H1 (cell line): ENCODE results near the gene SP9. TPM values are rescaled to one million over a fixed set of nuclear protein-coding genes. Genes with fewer than 3 reads are reported as not detected.

ENCODE experiments used
- CTCF ChIA-PET: fragments of 300-600 bp; sonication (Branson Sonifier 250); formaldehyde crosslinking; loops from one replicate; lab custom pipeline; 2021; ENCODE audit not compliant: partially characterized antibody; lab: Charles Lee
- POLR2A ChIA-PET: fragments of 300-600 bp; sonication (Branson Sonifier 250); formaldehyde crosslinking; loops from one replicate; lab custom pipeline; 2021; ENCODE audit warnings: inconsistent platforms; ENCODE audit not compliant: partially characterized antibody; lab: Charles Lee
- DNase-seq, 2 experiments: peaks; one replicate each; pipeline versions ENCODE4 v3.0.0 to v3.0.0-alpha.2; 2010 to 2022; ENCODE audit warnings: low spot score in 2 of 2, low read depth in 1 of 2, mixed read lengths in 1 of 2
- FAIRE-seq: peaks from 2 replicates; lab custom pipeline; 2011; peaks lifted over from hg19 to GRCh38; lab: Jason Lieb, UNC
- H2AFZ ChIP-seq: 2 replicates; pipeline ENCODE4 v1.8.1; 2012; ENCODE audit warnings: low read length, inconsistent platforms
- H2AK5ac ChIP-seq: 2 replicates; pipeline ENCODE4 v1.6.1; 2013; ENCODE audit warnings: low read depth, low read length
- H2BK120ac ChIP-seq: replicated peaks from 2 replicates; pipeline ENCODE3; 2013; ENCODE audit warnings: low read depth, low read length, inconsistent platforms
- H2BK12ac ChIP-seq: 2 replicates; pipeline ENCODE4 v1.6.1; 2013; ENCODE audit warnings: low read depth, low read length
- H2BK15ac ChIP-seq: 2 replicates; pipeline ENCODE4 v1.6.1; 2013; ENCODE audit warnings: low read length
- H2BK20ac ChIP-seq: 2 replicates; pipeline ENCODE4 v1.6.1; 2013; ENCODE audit warnings: low read length
- H2BK5ac ChIP-seq: 2 replicates; pipeline ENCODE4 v1.6.1; 2013; ENCODE audit warnings: low read depth, low read length
- H3K14ac ChIP-seq: 2 replicates; pipeline ENCODE4 v1.6.1; 2013; ENCODE audit warnings: inconsistent platforms; ENCODE audit not compliant: insufficient read length
- H3K18ac ChIP-seq: 2 replicates; pipeline ENCODE4 v1.6.1; 2013; ENCODE audit warnings: low read length; ENCODE audit errors: extremely low read depth
- H3K23ac ChIP-seq: 2 replicates; pipeline ENCODE4 v1.6.1; 2013; ENCODE audit warnings: inconsistent platforms; ENCODE audit not compliant: insufficient read length
- H3K23me2 ChIP-seq: 2 replicates; pipeline ENCODE4 v1.6.1; 2013; ENCODE audit warnings: low read depth, low read length
- H3K27ac ChIP-seq: 2 replicates; pipeline ENCODE4 v1.6.1; 2011; ENCODE audit warnings: low read depth, low read length, inconsistent platforms
- H3K27me3 ChIP-seq, 4 experiments: replicated peaks in 1 of 4; 1 replicate in 1 of 4; 2 replicates in 3 of 4; pipeline versions ENCODE4 v1.6.1 to v1.8.1; 2011 to 2013; ENCODE audit warnings: low read length in 3 of 4, mild to moderate bottlenecking in 3 of 4, inconsistent platforms in 2 of 4, mixed read lengths in 2 of 4, moderate library complexity in 1 of 4; ENCODE audit not compliant: control insufficient read depth in 3 of 4, insufficient read depth in 3 of 4; ENCODE audit errors: extremely low read depth in 1 of 4
- H3K36me3 ChIP-seq, 4 experiments: 2 replicates each; pipeline versions ENCODE4 v1.6.1 to v1.8.1; 2011 to 2013; ENCODE audit warnings: mild to moderate bottlenecking in 4 of 4, low read length in 3 of 4, moderate library complexity in 2 of 4, control low read depth in 1 of 4, inconsistent platforms in 1 of 4; ENCODE audit not compliant: insufficient read depth in 4 of 4, control insufficient read depth in 2 of 4
- H3K4ac ChIP-seq: replicated peaks from 2 replicates; pipeline ENCODE3; 2013; ENCODE audit warnings: low read length, low read depth, mixed read lengths, inconsistent platforms; ENCODE audit not compliant: insufficient read length
- H3K4me1 ChIP-seq, 4 experiments: replicated peaks in 1 of 4; 1 replicate in 1 of 4; 2 replicates in 3 of 4; pipeline versions ENCODE4 v1.6.1 to v1.8.1; 2011 to 2013; ENCODE audit warnings: low read length in 3 of 4, inconsistent platforms in 2 of 4, mixed read lengths in 1 of 4; ENCODE audit not compliant: insufficient read depth in 4 of 4, control insufficient read depth in 3 of 4
- H3K4me2 ChIP-seq, 2 experiments: 2 replicates each; pipeline versions ENCODE4 v1.6.1 to v1.8.1; 2011 to 2013; ENCODE audit warnings: low read depth in 2 of 2, low read length in 2 of 2, control low read depth in 1 of 2, inconsistent platforms in 1 of 2, mild to moderate bottlenecking in 1 of 2; ENCODE audit not compliant: insufficient read depth in 1 of 2
- H3K4me3 ChIP-seq, 4 experiments: fragments of 200-600, 300-600 bp in 1 of 4; sonication (generic), shearing (Covaris generic), sonication (Bioruptor Twin) in 1 of 4; 2 replicates each; pipeline versions ENCODE4 v1.5.1 to v1.8.1; 2011 to 2016; ENCODE audit warnings: low read length in 4 of 4, low read depth in 3 of 4, control low read depth in 2 of 4, inconsistent platforms in 2 of 4, mild to moderate bottlenecking in 2 of 4, mixed read lengths in 1 of 4, moderate library complexity in 1 of 4; ENCODE audit not compliant: insufficient read depth in 2 of 4; ENCODE audit errors: extremely low read depth in 1 of 4
- H3K56ac ChIP-seq: replicated peaks from 2 replicates; pipeline ENCODE3; 2013; ENCODE audit warnings: low read depth, mild to moderate bottlenecking, mixed read lengths, low read length, inconsistent platforms; ENCODE audit not compliant: insufficient read length
- H3K79me1 ChIP-seq: 2 replicates; pipeline ENCODE4 v1.6.1; 2013; ENCODE audit warnings: low read depth, low read length, control low read depth
- H3K79me2 ChIP-seq, 2 experiments: 2 replicates each; pipeline versions ENCODE4 v1.6.1 to v1.8.1; 2012 to 2013; ENCODE audit warnings: low read length in 2 of 2, mild to moderate bottlenecking in 2 of 2, inconsistent platforms in 1 of 2; ENCODE audit not compliant: insufficient read depth in 2 of 2, control insufficient read depth in 1 of 2
- H3K9ac ChIP-seq, 4 experiments: replicated peaks in 1 of 4; 1 replicate in 1 of 4; 2 replicates in 3 of 4; pipeline versions ENCODE4 v1.6.1 to v1.8.1; 2011 to 2013; ENCODE audit warnings: low read depth in 3 of 4, low read length in 3 of 4, control low read depth in 2 of 4, mild to moderate bottlenecking in 2 of 4, moderate library complexity in 2 of 4, inconsistent platforms in 1 of 4; ENCODE audit errors: extremely low read depth in 1 of 4
- H3K9me3 ChIP-seq, 2 experiments: 2 replicates each; pipeline versions ENCODE4 v1.6.1 to v1.8.1; 2012 to 2013; ENCODE audit warnings: mild to moderate bottlenecking in 2 of 2, moderate library complexity in 2 of 2, control low read depth in 1 of 2, inconsistent platforms in 1 of 2, low read depth in 1 of 2, low read length in 1 of 2, mixed read lengths in 1 of 2; ENCODE audit not compliant: insufficient read depth in 2 of 2
- H4K20me1 ChIP-seq, 2 experiments: replicated peaks in 1 of 2; 2 replicates each; pipeline versions ENCODE3 to v1.8.1; 2011 to 2013; ENCODE audit warnings: inconsistent platforms in 2 of 2, low read length in 2 of 2, mild to moderate bottlenecking in 1 of 2; ENCODE audit not compliant: insufficient read depth in 2 of 2, control insufficient read depth in 1 of 2
- H4K5ac ChIP-seq: 2 replicates; pipeline ENCODE4 v1.6.1; 2013; ENCODE audit warnings: low read length, low read depth, mixed read lengths, inconsistent platforms; ENCODE audit not compliant: insufficient read length
- H4K8ac ChIP-seq: 2 replicates; pipeline ENCODE4 v1.8.0; 2013; ENCODE audit warnings: mild to moderate bottlenecking, moderate library complexity, low read length, inconsistent platforms; ENCODE audit not compliant: insufficient read depth; ENCODE audit errors: extremely low read depth
- H4K91ac ChIP-seq: replicated peaks from 2 replicates; pipeline ENCODE3; 2013; ENCODE audit warnings: low read length, mixed read lengths, inconsistent platforms; ENCODE audit not compliant: insufficient read length
- ZNF274 ChIP-seq: IDR thresholded peaks from 2 replicates; pipeline ENCODE4 v1.7.0; 2012; ENCODE audit warnings: low read length, borderline replicate concordance; ENCODE audit errors: extremely low read depth
- WGBS, 2 experiments: shearing (Covaris generic) in 1 of 2; methylation state at CpG; one replicate each; pipeline versions ENCODE4 v1.1.6 to v1.1.7; 2013 to 2015; ENCODE audit warnings: low lambda C conversion rate in 2 of 2, mixed read lengths in 2 of 2, inconsistent platforms in 1 of 2, low coverage in 1 of 2, missing lambda C conversion rate in 1 of 2; ENCODE audit not compliant: insufficient replicate concordance in 2 of 2, insufficient coverage in 1 of 2, insufficient read length in 1 of 2; ENCODE audit errors: extremely low coverage in 1 of 2, missing lambda C conversion rate in 1 of 2; 5-methylcytosine and 5-hydroxymethylcytosine counted together
- polyA plus RNA-seq, 7 experiments: library from polyadenylated mRNA; depleted of rRNA in 3 of 7; stranded (reverse) in 5 of 7; unstranded in 2 of 7; fragments of >200 nt in 5 of 7; fragments of 200-250 nt in 2 of 7; gene quantifications; 1 replicate in 5 of 7; 2 replicates in 1 of 7; 4 replicates in 1 of 7; pipeline versions ENCODE4 v1.2.1 to v1.2.3, GENCODE V29; 2011 to 2013; ENCODE audit warnings: missing spikeins in 2 of 7, mixed read lengths in 2 of 7
- total RNA-seq: library from RNA; stranded (reverse); fragmentation: NEBNext Ultra II Directional; extraction: Animal tissue kit (Norgen Biotek cat#: 25700); gene quantifications from 2 replicates; pipeline ENCODE4 v1.2.1, GENCODE V29; 2021

Gene SP9
- total and polyA plus RNA-seq, 2 of the 8 experiments (the other 6 are each of a cell fraction or from before 2014, with no cell fraction given): 0.03 to 0.11 TPM

- H2BK120ac ChIP-seq: no peak overlapping the region
- H3K4me2 ChIP-seq: peak overlapping the region; percentile 80 to 94
- no peaks in the 10 kb centered on the region for H3K79me2 ChIP-seq
- H3K36me3 ChIP-seq: peaks cover 0 to 6% (median under 1%) of the 10 kb centered on the region in 4 experiments; a peak in 2 of 8 replicates
- H2AK5ac ChIP-seq: no peak overlapping the region
- no peak overlapping the region for H3K56ac ChIP-seq
- H3K4me3 ChIP-seq: peak overlapping the region; percentile 30 to 63 (median 52)
- FAIRE-seq (no peak), DNase-seq (no peak)
- WGBS, 2 experiments: 4% methylated on average over 6 of the region's 6 CpGs; no CpG with 5 or more reads in 1 of the 2 experiments
- peaks cover 35 to 74% (median 58%) of the 10 kb centered on the region in 4 experiments for H3K27me3 ChIP-seq
- H3K4me1 ChIP-seq: peaks cover 6 to 18% (median 12%) of the 10 kb centered on the region in 4 experiments; a peak in 6 of 7 replicates
- no peak overlapping the region for H2BK12ac ChIP-seq
- no peaks in the 10 kb centered on the region for H3K9me3 ChIP-seq
- no peak overlapping the region for H4K5ac ChIP-seq
- no peak overlapping the region for H3K9ac ChIP-seq
- ChIA-PET POLR2A (interaction anchor here (0.8 to 2.0 kb wide), 3 partner anchors 9 to 18 kb away, joined by 3 to 5 read pairs (median 4); partner anchors contain the start of gene SP9), CTCF (interaction anchor here (0.6 to 2.0 kb wide), 7 partner anchors 8 to 1146 kb away, joined by 3 to 19 read pairs (median 4); partner anchors contain the start of gene SP9)
- H4K91ac ChIP-seq: no peak overlapping the region
- TF ChIP-seq ZNF274: no peak
- no peak overlapping the region for H2BK20ac ChIP-seq
- H2BK5ac ChIP-seq: no peak overlapping the region
- no peak overlapping the region for H2BK15ac ChIP-seq
- H2AFZ ChIP-seq: no peak overlapping the region
- no peaks in the 10 kb centered on the region for H3K79me1 ChIP-seq
- no peak overlapping the region for H3K18ac ChIP-seq
- no peak overlapping the region for H3K14ac ChIP-seq
- no peak overlapping the region for H4K8ac ChIP-seq
- H3K27ac ChIP-seq: no peak overlapping the region
- no peak overlapping the region for H3K23ac ChIP-seq
- peaks cover 12% of the 10 kb centered on the region; the same call in 1 of the 2 replicates for H3K23me2 ChIP-seq
- no peak overlapping the region for H3K4ac ChIP-seq
- peaks cover 2% of the 10 kb centered on the region in 2 experiments for H4K20me1 ChIP-seq
Observed at GRCh38 chr2:174343343-174343622, 8.5 kb downstream of the SP9 start.
